GM12801 (cell line): ENCODE measurements around the gene EIF2AK3.

Experiments
- CTCF ChIP-seq: IDR thresholded peaks from one replicate; pipeline ENCODE4 v1.5.1; 2011; ENCODE audit warnings: control low read depth; ENCODE audit not compliant: insufficient read length; ENCODE audit errors: extremely low read depth

EIF2AK3 gene

GRCh38 chr2:88651646-88652045 is 24.4 kb upstream of the EIF2AK3 start:
- TF ChIP-seq CTCF = no peak

- TF ChIP-seq CTCF = no peak
Observed at GRCh38 chr2:88642278-88642677, 15.0 kb upstream of the EIF2AK3 start.

GRCh38 chr2:88641330-88641729 is 14.1 kb upstream of the EIF2AK3 start:
- no peak for TF ChIP-seq CTCF

- no peak for TF ChIP-seq CTCF
Observed at GRCh38 chr2:88639865-88640264, 12.6 kb upstream of the EIF2AK3 start.

- no peak for TF ChIP-seq CTCF
Observed at GRCh38 chr2:88638743-88639142, 11.5 kb upstream of the EIF2AK3 start.

GRCh38 chr2:88638123-88638650 is 10.9 kb upstream of the EIF2AK3 start:
- TF ChIP-seq CTCF = no peak

GRCh38 chr2:88637464-88637863 is 10.2 kb upstream of the EIF2AK3 start:
- TF ChIP-seq CTCF = no peak

- no peak for TF ChIP-seq CTCF
Observed at GRCh38 chr2:88636026-88636425, 8.8 kb upstream of the EIF2AK3 start.
